GM21619 (cell line): Measurements from ENCODE around the gene SMAP1.

Source experiments
- ATAC-seq: cut with Tn5 transposase; IDR thresholded peaks from one replicate; pipeline ENCODE4 v1.9.1; 2021; ENCODE audit not compliant: unreplicated experiment

Gene SMAP1

GRCh38 chr6:70680396-70680795 is 12.7 kb downstream of the SMAP1 start:
- no peak for ATAC-seq

- no peak for ATAC-seq
Measured at GRCh38 chr6:70684794-70685493, 17.3 kb downstream of the SMAP1 start.

DNA sequence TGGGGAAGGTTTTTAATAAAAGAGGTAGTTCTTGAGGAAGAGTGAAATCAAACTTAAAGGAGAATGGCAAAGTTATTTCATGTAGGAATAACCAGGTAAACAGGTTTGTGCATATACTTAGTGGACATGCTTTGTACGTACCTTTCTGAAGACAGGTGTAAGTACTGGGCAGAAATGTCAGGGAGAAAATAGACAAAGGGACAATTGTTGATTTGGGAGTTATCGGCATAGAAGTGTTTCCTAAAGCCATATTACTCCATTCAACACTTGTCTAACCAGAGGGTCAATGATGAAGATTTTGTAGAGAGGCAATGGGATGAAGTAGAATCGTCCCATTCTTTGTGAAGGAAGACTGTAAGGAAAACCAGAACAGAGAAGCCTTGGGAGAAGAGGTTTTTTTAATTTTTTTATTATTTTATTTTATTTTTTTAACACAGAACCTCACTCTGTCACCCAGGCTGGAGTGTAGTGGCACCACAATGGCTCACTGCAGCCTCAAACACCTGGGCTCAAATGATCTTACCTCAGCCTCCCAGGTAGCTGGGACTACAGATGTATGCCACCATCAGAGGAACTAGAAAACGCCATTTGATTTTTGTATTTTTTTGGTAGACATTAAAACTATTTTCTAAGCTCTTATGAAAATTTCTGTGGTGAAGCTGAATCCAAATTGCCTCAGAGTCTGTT is 18.0 kb downstream of the SMAP1 start:
- ATAC-seq, result no peak

DNA sequence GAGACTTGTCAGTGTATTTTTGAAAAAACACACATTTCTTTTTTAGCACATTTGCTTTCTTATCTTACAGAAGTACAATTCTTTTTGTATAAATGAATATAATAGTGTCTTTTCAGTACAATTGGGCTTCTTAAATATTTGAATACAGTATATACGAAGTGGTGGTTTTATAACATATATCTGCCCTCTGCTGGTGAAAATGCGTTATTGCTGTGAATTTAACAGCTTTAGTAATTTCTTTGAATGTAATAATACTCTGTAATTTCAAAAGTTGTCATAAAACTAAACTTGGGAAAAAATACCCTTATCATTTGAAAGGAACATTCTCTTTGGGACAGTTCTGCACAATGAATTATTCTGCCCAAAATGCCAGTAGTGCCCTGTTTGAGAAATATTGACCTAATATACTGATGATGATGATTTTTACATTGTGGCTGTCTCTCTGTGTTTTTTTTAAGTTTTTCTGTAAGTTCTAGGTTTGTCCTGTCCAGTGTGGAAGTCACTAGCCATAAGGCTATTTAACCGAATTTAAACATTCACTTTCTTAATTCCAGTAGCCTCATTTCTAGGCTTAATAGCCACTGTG is 19.0 kb downstream of the SMAP1 start:
- peak; percentile 45 for ATAC-seq

GRCh38 chr6:70693887-70694286 is 26.2 kb downstream of the SMAP1 start:
- no peak for ATAC-seq

GRCh38 chr6:70694371-70694770 is 26.7 kb downstream of the SMAP1 start:
- no peak for ATAC-seq

DNA sequence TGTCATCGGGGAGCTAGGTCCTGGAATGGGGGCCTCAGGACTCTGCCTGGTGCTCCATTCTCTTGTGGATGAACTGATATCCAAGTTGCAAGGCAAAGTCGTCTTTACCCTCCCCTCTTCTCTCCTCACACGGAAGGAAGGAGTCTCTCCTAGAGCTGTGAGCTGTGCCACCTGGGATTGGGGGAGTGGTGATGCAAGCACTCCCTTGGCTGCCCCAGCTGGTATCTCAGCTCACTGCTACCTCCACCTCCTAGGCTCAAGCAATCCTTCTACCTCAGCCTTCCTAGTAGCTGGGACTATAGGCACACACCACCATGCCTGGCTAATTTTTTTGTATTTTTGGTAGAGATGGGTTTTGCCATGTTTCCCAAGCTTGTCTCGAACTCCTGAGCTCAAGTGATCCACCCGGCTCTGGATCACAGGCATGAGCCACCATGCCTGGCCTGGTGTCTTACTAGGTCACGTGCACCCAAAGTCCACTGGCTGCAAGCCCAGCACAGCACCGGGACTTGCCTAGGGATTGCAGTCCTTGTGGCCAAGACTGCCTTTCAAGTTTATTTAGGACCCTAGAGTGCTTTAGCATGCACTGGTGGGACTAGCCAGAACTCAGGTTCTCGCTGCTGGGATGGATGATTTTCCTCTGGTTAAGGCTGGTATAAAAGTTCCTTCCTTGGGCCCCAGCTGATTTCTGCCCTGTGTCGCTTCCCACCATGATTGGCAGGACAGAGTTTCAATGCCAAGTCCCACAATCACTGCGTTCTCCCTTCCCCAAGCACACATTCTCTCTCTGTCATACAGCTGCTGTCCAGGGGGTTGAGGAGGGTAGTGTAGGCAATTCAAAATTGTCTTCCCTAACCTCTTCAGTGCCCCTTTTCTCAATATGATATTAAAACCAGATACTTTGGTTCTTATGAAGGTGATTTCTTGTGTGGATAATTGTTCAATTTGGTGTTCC is 33.5 kb downstream of the SMAP1 start:
- no peak for ATAC-seq

DNA sequence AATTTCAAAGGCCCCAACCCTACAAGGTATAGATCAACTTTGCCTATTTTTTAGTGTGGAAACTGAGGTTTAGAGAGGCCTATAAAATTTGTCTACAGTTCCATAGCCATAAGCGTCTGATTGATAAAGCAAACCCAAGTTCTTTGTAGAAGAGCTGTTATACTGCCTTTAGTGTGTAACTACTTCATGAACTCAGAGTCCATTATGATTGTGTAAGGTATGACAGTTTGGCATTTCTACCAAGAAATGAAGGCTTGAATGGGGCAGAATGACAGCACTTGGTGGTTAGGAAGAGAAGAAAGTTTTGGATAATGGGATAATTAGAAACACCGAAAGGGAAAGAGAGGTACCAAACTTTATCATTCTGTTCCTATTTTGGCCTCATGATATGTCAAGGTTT is 38.1 kb downstream of the SMAP1 start:
- no peak for ATAC-seq

DNA sequence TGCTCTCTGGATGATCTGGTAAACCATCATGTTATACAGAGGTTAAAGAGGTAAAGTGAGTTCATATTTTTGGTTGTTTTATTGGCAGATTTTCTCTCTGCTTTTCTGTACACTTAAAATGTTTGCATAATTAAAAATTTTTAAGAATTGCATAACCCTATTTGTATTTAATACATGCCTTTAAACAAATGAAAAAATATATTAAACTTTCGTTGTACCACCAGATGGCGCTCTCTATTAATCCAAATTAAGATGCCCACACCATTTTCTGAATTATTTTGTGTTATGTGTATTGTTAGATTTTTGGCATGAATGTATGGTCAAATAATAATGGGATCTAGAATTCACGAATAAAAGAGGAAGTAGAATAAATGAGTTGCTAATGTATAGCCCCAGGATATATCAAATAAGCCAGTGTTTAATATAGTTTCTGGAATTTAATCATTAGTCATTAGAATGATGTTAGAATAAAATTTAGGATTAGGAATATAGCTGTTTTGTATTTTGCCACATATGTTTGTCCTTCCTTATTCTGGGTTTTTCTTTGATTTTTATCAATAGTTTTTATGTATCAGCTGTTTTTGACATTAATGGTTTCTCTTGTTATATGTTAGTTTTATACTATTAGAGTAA is 38.9 kb downstream of the SMAP1 start:
- no peak for ATAC-seq

- ATAC-seq, result no peak
Measured at GRCh38 chr6:70707893-70708292, 40.2 kb downstream of the SMAP1 start.

DNA sequence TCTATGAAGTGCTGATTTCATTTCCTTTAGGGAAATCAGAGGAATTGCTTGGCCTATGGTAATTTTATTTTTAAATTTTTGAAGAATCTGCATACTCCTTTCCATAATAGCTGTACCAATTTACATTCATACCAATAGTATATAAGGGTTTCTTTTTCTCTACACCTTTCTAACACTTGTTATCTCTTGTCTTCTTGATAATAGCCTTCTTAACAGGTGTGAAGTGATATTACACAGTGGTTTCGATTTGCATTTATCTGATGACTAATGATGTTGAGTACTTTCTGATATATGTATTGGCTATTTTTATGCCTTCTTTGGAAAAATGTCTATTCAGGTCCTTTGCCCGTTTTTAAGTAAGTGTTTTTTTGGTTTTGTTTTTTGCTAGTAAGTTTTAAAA is 40.8 kb downstream of the SMAP1 start:
- peak; percentile 38 for ATAC-seq

- no peak for ATAC-seq
Measured at GRCh38 chr6:70709826-70710225, 42.1 kb downstream of the SMAP1 start.

DNA sequence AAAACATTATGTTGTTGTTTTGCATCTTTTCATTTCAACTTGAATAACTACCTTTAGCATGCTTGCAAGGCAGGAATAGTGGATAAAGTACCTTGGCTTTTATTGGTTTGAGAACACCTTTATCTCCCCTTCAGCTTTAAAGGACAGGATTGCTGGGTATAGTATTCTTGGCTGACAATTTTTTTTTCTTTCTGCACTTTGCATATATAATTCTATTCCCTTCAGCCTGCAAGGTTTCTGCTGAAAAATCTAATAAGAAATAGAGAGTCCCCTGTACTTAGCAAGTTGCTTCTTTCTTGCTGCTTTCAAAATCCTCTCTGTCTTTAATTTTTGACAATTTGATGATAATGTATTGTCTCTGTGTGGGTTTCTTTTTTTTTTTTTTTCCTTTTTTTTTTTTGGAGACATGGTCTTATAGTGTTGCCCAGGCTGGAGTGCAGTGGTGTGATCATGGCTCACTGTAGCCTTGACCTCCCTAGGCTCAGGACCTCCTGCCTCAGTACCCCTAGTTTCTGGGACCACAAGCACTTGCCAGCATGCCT is 47.1 kb downstream of the SMAP1 start:
- no peak for ATAC-seq

DNA sequence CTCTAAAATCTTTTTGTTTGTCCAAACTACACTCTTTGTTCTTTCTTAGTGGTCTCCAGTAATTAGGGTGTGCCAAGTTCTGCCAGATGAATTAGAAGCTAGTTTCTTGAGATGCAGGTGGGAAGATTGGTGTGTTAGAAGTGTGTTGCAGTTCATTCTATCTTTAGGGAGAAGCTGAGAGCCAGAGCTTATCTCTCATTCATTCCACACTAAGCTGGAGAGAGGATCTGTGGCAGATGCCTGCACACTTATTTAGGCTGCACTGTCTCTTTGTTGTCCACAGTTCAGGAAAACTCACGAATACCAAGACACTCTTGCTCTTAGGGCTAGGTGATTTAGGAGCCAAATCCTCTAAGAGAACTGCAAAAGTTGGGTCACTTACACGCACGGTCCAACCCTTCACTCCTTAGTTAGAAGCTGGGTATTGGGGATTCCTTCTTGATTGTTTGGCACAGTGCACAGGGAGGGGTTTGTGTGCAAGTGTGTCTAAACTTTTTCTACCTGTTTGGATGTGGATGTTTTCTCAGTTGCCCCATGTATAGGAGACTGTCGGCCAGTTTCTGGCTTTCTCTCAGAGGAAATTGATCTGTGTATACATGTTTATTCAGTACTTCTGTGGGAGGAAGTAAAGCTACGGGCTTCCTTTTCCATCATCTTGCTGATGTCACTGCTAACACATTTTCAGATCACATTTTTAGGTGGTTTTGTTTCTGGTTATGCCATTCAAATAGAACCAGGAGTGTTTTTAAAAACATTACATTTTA is 49.5 kb downstream of the SMAP1 start:
- no peak for ATAC-seq

DNA sequence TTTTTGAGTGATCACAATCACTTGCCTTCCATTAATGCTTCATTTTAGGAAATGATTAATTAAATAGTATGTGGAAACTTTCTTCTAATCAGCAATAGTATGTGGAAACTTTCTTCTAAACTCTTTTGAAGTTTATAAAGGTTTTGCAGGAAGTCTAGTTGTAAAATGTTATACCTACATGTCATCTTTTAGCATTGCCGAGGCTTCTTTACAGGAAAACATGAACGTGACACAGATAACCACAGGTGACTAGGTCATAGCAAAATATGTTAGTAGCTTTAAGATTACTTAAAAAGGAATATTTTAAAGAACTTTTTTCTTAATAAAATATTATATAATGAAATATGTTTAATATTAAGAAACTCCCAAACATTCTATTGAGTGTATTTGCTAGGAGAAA is 56.8 kb downstream of the SMAP1 start:
- no peak for ATAC-seq

GRCh38 chr6:70725817-70726415 is 58.2 kb downstream of the SMAP1 start:
- ATAC-seq, result no peak

DNA sequence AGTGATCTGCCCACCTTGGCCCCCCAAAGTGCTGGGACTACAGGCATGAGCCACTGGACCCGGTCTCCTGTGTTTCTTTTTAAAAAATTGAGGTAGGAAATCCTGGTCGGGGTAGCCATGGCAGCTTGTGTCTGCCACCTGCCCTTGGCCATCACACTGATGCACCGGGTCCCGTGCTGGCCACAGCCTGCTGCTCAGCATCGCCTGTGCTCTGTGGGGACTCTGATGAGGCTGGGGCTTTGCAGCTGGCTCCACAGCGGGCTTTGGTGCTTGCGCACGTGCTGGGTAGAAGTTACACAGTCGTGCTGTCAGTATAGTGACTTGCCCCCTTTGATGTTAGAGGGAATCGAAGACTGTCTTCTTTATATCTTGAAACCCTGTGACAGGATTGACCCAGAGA is 66.7 kb downstream of the SMAP1 start:
- ATAC-seq, result no peak

- no peak for ATAC-seq
Measured at GRCh38 chr6:70734979-70735378, 67.3 kb downstream of the SMAP1 start.

GRCh38 chr6:70735513-70735912 is 67.8 kb downstream of the SMAP1 start:
- ATAC-seq, result no peak
